Germinal center (tissue), 1 donor: Measurements from ENCODE around the gene C20orf204.
A peak's percentile ranks its signal among the peaks of the same experiment; 100 is the strongest.

ENCODE experiments used
- DNase-seq: peaks from one replicate; pipeline ENCODE4 v3.0.0; 2012; ENCODE audit warnings: mixed read lengths, low spot score

The C20orf204 gene

DNA sequence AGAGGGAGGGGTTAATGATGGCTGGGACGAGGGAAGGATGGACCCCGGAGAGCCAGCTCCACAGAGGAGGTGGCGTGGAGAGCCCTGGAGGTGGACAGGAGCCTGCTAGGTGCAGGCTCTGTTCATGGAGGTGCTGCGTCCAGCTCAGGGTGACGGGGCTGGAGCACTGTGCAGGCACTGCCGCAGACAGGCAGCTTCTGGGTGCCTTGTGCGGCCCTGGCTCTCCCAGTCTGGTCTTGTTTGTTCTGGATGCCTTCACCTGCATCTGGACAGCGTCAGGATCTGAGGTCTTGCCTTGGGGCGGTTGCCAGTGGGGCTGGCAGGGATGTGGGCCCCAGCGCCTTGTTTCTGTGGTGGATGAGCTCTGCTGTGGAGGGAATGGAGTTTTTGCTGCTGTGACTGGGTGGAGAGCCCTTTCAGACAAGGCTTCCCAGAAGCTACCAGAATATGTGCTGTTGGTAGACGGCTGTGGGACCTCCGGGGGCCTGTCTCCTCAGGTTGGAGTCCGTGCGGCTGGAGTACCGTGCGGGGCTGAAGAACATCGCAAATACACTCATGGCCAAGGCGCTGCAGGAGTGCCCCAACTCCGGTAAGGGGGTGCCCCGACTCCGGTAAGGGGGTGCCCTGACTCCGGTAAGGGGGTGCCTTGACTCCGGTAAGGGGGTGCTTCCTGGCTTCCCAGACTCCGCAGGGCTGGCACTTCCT is 7.8 kb upstream of the C20orf204 start:
- no peak for DNase-seq

DNA sequence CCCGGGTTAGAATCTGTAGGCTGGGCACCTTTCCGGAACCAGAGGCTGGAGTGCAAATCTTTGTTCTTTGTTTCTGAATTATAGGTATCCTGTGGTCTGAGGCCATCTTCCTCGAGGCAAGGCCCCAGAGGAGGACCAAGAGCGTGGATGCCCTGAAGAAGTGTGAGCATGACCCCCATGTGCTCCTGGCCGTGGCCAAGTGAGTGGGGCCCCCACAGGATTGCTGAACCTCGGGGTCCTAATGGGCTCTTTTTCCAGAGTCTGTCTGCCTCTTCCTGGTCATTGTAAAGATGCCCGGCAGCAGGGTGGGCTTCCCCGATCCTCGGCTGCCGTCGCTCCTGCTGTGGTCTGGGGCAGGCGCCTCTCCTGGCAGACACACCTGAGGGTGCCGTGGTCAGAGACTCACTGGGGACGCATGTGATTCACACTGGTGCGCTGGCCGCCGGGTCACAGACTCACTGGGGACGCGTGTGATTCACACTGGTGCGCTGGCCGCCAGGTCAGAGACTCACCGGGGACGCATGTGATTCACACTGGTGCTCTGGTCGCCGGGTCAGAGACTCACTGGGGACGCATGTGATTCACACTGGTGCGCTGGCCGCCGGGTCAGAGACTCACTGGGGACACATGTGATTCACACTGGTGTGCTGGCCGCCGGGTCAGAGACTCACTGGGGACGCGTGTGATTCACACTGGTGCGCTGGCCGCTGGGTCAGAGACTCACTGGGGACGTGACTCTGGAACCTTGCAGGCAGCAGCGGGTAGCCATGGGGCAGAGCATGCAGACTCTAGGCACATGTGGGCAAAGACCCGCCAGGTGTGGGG is 6.5 kb upstream of the C20orf204 start:
- no peak for DNase-seq

DNA sequence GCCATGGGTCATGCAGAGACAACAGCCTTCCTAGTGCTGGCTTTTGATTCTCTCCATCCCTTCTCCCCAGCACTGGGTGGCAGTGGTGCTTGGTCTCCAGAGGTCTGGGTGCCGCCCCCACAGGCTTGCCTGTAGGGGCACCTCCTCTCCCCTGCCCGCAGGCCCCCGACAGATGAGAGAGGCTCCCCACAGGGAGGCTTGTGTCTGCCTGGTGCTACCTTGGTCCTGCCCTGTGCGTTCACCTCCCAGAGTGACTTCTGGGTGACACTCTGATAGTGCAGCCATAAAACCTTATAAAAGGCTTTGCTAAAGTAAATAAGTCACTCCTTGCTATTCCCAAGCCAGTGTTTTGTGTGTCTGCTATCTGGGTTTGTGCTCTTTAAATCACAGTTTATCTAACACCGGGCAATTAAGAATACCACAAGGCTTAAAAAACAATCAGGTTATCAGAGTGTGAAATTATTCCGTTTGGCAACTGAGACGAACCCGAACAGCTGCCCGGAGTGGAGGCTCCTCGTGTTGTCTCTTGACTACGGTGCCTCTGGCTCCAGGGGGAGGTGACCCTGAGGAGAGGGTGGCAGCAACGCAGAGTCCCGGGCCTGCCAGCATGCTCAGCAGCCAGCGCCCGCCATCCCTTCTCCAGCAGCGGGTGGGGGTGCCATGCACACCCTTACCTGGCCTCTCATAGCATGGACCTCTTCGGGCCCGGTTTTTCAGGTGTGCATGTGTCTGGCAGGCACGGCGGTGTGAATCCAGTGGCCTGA is 5.4 kb upstream of the C20orf204 start:
- no peak for DNase-seq

DNA sequence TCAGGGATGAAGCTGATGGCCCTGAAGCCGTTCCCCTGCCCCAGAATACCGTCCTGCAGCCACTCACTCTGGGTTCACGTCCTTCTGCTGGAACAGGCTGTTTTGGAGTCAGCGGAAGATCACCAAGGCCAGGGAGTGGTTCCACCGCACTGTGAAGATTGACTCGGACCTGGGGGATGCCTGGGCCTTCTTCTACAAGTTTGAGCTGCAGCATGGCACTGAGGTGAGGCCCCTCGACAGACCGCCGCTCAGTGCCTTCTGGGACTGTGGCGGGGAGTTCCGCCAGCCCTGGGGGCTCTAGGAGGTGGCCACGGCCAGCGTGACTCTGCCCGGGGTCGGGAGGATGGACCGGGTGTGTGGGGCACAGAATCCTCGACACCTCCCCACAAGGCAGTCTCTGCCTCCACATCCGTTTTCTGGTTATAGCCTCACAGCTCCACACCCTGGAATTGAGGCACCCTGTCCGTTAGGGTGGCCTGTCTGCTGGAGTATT is 4.1 kb upstream of the C20orf204 start:
- no peak for DNase-seq

DNA sequence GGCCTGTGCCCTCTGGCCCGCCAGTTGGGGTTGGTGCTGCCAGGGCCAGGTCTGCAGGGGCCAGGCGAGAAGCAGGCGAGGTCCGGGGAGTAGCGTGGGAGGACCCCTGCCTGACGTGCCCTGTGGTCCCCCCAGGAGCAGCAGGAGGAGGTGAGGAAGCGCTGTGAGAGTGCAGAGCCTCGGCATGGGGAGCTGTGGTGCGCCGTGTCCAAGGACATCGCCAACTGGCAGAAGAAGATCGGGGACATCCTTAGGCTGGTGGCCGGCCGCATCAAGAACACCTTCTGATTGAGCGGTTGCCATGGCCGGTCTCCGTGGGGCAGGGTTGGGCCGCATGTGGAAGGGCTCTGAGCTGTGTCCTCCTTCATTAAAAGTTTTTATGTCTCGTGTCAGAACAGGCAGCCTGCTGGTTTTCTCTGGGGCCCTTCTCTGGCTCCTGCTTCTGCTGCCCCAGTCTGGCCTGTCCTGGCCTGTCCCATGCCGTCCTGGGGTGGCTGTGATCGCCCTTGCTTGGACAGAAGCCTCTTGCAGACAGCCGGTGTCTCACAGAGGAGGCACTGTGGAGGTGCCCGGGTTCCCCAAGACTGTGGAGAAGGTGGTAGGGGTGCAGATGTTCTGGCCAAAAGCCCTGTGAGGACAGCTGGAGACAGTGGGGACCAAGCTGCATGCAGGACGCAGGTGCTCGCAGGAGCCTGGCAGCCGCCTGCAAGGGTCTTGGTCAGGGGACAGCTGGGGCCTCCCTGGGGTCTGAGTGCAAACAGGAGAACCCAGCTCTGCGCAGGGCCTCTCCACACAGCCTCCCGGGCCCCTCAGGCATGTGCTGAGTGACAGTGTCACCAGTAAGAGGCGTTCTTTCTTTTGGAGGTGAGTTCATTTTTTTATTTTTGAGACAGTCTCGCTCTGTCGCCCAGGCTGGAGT is 3.0 kb upstream of the C20orf204 start:
- DNase-seq = no peak

DNA sequence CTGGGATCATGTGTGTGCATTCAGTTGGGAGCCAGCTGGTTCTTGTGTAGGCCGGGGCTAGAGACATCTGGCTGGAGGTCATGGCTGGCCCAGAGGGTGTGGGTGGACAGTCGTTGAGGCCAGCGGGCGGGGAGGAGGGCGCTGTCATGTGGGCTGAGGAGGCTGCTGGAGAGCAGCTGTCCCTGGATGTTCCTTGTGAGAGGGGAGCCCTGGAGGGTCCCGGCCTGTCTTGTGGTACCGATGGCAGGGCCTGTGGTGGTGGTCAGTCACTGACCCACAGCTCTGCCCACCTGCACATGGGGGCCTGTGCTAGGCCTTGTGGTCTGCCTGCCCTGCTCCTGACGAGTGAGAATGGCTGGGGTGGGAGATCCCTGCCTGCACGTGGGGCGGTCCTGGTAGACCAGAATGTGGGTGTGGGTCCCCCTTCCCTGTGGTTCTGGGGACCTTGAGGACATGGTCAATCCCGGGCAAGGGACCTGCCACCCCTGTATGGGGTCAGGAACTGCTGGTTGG is 1.9 kb upstream of the C20orf204 start:
- DNase-seq = no peak

DNA sequence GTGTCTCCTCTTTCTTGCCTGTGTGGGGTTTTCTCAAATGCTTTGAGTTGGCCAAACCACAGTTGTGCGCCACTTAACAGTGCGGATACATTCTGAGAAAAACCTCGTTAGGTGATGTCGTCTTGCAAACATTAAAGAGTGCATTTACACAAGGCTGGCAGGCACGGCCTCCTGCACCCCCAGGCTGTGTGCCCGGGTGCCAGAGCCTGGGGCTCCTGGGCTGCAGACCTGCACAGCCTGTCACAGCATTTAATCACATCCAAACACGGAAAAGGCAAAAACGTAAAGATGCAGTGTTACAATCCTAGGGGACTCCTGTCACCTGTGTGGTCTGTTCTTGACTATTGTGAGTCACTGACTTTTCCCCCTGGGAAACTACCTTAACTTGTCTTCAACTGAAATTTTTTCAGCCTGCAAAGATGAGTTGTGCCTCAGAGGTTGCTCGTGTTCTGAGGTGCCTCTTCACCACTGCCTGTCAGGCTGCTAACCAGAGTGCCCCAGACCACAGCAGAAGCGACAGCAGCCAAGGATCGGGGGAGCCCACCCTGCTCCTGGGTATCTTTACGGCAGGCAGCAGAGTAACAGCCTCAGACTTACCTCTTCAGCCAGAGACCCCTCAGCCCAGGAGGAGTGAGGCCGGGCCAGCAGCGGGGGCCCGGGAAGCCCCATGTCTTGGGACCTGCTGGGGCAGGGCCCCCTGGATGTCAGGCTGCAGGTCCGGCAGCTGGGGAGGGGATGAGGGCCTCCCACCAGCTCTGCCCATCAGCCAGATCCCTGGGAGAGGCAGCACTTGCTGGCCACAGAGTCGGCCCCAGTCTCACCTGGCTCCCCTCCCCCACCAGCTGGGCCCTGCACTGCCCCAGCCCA is 683 bp upstream of the C20orf204 start:
- no peak for DNase-seq

DNA sequence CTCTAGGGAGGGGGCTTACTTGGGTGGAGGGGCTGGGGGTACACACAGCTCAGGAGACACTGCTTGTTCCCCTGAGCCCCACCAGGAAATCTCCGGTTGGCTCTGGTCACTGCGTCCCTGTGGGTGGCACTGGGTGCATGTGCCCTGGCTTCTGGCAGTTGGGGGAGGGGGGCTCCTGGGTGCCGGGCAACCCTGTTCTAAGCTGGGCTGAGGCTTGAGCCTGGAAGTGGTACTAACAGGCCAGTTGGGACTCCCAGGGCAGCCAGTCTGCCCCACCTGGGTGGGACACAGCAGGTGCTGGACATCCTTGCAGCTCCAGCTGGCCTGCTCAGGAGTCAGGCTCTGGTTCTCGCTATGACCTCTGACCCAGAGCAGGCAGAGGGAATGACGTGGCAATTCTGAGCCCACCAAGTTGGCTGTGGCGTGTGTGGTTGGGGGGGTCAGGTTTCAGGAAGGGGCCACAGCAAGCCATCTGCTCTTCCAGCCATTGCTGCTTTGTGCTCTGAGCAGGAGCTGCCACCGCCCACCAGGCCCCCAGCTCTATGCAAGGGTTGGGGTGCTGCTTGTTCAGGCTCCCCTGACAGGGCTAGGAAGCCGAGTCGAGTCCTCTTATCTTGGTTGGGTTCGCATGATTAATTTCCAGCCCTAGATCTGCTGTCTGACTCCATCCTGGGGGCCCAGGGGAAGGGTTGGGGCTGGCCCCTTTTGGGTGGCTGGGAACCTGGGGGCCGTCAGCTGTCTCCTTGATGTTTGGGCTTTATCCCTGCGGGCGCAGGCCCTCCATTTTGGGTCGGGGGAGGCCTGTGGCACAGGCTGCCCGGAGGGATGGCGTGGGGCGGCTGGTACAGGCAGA is 590 bp downstream of the C20orf204 start:
- no peak for DNase-seq

DNA sequence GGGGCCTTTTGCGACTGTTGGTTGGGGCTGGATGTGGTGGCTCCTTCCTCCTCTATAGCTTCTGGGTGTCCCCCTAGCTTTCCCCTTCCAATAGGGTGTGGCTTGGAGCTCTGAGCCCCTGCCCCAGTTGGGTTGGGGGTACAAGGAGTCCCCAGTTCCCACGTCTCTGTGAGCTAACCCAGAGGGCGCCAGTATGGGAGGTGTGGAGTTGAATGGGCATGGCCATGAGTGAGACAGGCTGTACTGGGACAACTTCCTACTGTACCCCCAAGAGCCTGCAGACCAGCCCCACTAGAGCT is 1.2 kb downstream of the C20orf204 start:
- DNase-seq = no peak

DNA sequence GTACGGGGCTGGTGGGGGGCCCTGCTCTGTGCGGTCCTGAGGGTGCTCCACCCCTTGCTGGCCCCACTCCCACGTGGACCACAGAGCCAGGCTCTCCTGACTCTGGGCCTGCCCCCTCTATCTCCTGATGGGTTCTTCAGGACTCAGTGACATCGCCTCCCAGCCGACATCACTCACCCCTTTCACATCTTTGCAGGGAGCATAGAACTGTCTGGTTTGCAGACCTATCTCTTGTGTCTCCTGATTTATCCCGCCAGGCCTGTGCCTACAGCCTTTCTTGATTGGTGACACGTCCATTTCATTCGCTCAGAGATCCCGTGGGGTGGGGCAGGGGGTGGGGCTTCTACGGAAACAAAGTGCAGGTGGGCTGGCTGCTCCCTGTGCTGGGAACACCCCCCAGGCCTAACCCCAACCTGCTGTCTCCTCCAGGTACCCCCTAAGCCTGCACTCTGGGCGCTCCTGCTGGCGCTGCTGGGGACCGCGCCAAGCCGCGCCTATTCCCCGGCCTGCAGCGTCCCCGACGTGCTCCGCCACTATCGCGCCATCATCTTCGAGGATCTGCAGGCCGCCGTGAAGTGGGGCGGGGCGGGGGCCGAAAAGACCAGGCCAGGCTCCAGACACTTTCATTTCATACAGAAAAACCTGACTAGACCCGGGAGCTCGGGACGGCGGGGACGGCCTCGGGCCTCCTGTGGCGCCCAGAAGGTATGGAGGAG is 1.7 kb downstream of the C20orf204 start:
- DNase-seq = peak; percentile 47

DNA sequence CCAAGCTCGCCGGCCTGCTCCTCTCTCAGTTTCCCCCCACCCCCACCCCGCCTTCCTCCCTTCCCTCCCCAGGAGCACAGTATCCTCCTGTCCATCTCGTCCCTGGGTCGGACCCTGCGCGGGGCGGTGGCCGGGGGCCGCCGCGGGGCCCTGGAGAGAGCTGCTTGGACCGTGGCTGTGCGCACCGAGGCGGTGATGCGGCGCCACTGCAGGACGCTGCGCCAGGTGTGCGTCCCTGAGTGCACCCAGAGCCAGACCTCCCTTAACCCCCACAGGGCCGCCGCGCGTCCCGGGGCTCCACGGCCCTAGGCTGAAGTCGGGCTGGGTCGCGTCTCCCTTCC is 2.2 kb downstream of the C20orf204 start:
- DNase-seq = peak; percentile 61

DNA sequence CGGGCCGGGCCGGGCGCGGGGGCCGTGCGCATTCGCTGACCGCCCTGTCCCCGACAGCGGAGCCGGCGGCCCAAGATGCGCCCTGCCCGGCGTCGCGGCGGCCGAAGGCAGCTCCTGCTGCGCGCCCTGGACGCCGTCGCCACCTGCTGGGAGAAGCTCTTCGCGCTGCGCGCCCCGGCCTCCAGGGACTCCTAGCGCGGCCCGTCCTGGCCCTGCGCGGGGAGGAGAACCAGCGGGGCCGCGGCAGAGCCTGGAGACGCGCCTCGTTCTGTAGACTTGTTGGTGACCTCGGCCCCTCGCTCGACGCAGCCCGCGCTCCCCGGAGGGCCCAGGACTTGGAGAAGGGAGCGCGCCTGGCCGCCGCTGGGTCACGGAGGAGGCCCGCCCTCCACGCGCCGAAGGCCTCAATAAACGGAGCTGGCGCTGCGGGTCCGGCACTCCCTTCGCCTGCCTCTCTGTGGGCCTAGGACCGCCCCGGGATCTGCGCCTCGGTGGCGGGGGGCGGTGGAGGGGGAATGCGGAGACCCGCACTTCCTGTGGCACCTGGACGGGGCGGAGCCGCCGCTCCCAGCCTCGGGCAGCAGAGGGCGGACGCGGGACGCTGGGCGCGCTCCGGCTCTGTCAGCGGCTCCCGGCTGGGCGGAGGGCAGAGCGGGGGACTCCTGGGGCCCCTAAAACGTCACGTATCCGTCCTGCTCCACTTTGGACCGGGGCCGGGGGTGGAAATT is 2.7 kb downstream of the C20orf204 start:
- peak; percentile 89 for DNase-seq

DNA sequence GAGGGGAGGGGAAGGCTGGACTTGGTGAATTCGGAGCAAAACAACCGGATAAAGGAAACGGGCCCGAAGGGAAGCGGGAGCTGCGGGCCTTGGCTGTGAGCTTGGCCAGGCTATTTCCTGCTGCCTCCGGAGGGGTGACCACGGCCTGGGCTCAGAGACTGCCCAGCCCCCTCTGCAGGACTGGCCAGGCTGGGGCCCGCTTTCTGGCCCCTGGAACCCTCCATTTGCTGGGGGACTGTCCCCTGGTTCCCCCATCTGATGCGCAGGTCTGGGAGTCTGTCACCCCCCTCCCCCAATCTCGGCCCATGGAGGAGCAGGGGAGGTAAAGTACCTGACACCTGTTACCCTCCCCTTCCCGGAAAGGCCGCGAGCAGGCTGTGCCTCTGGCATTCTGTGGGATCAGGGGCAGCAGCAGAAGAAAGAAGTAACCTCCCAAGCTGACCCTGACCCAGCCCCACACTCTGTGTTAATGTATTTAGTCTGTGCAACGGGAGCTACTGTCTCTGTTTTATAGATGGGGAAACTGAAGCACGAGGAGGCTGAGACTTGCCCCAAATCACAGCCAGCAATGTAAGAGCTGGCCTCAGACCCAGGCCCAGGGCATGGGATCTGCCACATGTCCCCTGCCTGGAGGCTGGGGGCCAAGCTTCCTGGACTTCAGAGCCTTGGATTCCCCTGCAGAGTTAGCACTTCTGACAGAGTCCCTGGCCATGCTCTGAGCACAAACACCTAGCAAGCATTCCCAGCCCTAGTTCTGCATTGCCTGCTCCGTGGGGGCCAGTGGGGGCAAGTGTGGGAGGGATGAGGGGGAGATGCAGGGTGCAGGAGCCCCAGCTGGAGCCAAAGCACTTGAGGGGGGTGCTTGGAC is 3.5 kb downstream of the C20orf204 start:
- no peak for DNase-seq

DNA sequence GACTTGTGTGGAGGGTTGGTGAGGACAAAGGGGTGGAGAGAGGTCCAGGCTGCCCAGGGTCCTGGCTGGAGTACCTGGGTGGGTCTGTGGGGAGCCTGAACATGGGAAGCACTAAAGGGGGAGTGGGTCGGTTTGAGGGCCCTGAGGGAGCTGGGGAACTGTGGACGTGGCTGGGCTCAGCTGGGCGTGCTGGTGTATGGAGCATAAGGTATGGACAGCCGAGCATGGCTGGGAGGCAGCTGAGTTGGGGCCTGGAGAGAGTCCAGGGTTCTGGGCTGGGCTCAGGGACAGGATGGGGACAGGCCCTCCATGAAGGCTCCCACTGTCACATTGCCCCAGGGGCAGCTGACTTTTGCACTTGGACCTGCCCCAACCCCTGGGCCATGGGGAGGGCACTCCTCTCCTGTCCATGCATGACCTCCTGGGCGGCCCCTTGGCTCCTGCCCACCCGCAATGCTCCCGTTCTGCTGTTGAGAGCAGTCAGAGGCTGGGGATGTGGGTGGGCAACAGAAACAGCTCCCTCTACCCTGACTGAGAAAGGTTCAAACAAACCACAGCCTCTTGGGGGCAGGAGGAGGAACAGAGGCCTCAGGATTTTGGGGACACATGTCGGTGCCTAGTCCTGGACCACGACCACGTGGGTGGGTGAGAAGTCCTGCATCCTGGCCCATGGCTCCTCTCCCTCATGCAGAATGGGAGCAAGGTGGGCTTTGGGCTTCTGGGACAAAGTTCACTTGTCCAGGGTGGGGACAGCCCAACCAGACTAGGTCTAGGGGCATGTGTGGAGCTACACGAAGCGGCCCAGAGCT is 4.5 kb downstream of the C20orf204 start:
- DNase-seq = no peak

DNA sequence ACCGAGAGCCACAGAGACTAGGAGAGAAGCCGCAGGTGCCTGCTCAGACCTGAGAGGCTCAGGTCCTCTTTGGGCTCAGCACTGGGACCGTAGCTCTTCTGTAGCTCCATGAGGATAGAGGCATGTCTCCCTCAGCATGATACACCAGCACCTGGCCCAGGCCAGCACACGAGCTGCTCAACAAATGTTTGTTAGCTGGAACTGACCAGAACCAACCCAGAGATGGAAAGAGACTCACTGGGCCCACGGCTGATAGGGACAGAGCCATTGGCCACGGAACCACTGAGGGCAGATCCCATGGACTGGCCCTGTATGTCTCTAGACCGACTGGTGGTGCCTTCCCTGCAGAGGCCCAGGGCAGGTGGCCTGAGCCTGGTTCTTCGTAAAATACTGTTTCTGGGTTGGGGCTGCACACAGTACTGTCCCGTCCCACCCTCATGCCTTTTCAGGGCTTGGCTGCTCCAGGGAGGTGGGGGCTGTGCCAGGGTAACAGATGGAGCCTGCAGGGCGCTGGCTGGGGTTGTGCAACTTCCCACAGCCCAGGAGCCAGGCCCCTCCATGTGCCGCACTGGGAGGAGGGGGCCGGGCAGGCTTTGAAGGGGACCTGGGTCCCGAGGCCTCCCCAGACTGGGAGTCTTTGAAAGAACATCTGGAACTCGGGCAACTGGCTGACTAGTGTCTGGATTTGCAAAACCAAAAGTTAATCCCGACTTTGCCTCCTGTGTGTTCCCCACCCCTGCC is 5.2 kb downstream of the C20orf204 start:
- no peak for DNase-seq

DNA sequence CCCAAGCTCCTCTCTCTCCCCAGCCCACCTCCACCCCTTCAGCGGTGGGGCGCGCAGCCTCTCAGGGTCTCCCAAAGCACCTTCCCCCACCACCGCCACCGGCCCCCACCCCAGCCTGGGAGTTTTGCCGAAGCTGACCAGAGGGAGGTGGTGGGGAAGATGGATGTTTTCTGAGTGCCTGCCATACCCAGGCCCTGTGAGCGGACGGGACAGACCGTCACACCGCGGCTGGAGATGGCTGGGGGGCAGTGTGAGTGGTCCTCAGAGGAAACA is 5.7 kb downstream of the C20orf204 start:
- no peak for DNase-seq
